ENCODE data around the gene STXBP1.

STXBP1 gene

DNA sequence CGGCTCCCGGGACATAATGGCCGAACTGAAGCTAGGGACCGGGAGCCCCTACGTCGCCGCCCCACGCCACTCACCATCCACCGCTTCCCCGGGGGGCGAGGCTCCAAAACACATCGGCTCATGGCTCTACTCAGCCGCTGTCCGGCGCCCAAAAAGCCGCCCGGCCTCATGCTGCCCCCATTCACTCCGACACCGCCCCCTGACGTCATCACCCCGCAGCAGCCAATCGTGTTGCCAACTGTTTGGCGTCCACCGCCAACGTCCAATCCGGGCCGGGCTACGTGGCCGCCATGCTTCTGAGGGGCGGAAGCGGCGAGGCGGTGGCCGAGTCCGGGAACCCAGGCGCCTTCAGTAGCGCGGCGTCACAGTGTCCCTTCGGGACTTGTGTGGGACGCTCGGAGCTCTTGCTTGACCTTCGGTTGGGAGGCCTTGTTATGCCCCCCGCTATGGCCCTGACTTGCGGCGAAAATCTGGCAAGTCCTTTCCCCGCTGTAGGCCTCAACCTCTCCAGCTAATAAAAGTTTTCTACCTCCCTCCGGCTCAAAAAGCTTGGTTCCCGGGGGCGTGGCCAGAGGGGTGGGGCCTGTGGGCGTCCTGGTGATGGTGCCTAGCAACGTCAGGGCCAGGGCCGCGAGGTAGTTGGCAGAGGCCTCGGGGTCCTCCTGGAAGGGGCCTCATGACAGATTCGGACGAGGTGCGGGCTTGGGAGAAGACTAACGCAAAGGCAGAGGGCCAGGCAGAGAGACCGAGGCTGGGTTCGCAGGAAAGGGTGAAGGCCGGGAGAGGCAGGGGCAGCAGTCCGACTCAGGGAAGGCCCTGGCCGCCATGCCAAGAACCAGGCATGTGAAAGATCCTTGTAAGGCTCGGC is 103.6 kb downstream of the STXBP1 start, which contains the start of the genes PTRH1 and TTC16:
PTRH1 (minus strand) TSS at position 194 of the 868 bp plus-strand sequence; CDS start at position 170, 24 bp downstream.
TTC16 (plus strand) TSS at position 610 of the 868 bp plus-strand sequence; CDS start at position 677, 67 bp downstream.
- peak; percentile 62 to 98 (median 94) for DNase-seq

DNA sequence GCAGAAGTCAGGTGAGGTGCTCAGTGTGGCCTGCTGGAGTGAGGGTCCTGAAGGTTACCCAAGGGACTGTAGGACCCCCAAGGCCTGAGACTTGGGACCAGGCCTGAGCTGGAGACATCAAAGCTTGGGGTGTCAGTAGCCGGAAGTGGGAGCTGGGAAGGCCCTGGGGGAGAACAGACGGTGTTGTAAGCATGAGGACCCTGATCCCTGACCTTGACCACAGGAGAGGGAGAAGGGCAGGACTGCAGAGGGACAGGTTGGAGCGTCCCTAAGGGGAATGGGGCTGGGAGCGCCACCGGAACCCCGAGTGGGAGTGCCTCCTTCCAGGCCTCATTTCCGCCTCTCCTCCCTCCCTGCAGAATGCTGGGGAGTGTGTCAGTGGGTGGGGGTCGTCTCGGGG is 104.3 kb downstream of the STXBP1 start:
- DNase-seq, result no peak

DNA sequence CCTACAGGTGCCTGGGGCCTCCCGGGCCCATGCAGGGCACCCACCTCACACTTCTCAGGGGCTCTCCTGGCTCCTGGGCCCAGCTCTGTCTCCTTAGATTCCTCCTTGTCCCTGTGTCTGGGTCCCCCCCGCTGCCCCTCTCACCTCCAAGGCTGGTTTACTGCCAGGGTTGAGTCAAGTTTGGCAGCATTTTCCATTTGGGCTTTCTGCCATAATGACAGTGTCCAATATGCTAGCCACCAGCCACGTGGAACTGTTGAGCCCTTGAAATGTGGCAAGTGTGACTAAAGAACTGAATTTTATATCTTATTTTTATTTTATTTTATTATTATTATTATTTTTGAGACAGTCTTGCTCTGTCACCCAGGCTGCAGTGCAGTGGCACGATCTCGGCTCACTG is 105.7 kb downstream of the STXBP1 start:
- peak in 8 of 14 donors; percentile 1 to 40 (median 20) for DNase-seq

DNA sequence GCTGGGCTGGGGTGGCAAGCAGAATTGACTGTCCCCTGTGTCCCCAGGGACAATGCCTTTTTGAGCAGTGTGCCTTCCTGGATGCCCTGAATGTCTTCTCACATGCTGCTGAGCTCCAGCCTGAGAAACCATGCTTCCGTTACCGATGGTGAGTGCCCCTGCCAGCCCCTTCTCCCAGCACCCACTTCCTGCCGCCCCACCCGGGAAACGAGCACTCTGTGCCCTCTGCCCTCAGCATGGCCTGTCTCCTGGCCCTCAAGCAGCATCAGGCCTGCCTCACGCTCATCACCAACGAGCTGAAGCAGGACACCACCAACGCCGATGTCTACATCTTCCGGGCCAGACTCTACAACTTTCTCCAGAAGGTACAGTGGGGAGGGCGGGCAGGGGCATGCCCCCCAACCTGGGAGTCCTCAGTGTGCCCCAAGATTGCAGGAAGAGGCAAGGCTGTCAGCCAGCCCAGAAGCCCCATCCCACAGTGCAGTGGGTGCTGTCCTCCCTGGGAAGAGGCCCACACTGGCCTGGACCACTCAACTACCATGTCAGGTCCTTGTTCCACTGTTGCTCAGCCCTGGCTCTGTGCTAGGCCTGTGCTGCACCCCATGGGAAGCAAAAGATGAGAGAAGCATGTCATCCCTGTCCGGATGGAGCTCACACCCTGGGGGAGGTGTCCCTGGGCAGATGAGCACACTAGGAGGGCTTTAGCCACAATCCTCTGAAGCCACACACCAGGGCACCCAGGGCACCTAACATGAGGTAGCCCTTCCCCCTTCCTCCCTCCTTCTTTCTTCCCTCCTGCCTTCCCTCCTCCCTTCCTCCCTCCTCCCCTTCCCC is 108.2 kb downstream of the STXBP1 start:
- DNase-seq, result no peak

DNA sequence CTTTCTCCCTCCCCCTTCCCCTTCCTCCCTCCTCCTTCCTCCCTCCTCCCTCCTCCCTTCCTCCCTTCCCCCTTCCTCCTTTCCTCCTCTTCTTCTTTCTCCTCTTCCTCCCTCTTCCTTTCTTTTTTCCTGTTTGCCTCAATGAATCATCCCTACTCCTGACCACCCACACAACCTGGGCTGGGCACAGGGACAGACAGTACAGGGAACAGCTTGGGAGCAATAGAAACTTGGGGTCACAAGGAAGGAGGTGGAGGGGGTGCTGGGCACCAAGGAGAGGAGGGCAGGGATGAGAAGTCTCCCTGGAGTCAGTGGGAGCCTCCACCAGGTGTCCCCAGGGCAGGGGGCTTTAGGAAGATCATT is 108.8 kb downstream of the STXBP1 start:
- DNase-seq, result no peak

DNA sequence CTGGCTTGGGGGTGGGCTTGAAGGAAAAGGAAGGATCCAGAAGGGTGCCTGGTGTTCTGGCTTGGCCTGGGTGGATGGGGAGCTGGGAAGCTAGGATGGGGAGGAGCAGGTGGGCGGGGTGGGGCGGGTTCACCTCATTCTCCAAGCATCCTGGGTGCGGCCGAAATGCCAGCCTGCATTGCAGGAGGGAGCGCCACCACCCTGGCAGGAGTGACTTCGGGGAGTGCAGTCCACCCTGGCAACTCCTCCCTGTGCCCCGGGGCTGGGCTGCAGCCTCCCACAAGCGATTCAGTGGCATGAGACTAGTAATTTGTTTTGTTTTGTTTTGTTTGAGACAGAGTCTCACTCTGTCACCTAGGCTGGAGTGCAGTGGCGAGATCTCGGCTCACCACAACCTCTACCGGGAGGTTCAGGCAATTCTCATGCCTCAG is 109.3 kb downstream of the STXBP1 start:
- DNase-seq, result no peak

DNA sequence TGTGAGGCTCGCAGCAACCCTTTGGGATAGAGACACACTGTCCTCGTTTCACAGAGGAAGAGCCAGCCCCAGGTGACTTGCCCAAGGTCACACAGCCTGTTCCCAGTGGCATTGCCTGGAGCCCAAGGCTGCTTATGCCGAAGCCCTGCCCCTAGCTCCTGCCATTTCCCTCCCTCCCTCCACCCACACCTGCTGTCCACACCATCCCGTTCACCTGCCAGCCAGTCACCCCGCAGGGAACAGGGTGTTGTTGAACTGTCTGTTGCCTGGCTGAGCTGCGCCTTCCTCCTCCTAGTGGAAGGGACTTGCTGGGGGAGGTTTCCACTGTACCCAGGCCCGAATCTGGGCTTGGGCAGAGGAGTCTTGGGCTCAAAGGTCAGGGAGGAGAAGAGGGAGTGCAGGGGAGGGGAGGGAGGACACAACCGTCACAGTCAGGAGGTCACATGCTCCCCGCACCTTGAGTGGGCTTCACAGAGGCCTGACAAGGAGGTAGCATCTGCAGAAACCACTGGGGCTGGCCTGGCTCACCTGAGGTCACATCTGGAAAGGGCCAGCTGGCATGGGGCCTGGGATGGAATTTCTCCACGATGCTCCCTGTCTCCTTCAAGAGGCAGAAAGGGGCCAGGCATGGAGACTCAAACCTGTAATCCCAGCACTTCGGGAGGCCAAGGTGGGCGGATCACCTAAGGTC is 110.1 kb downstream of the STXBP1 start:
- DNase-seq, result no peak

DNA sequence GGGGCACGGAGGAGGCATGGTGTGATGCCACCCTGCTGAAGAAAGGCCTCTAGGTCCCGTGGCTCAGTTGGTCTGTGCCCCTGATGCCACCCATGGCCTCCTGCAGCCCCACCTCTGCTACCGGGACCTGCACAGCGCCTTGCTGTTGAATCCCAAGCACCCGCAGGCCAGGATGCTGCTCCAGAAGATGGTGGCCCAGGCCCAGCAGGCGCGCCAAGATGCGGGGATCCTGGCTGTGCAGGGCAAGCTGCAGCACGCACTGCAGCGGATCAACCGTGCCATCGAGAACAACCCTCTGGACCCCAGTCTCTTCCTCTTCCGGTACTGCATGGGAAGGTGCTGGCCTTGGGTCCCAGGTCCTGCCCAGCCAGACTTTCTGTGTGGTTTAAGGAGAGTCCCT is 110.9 kb downstream of the STXBP1 start:
- DNase-seq, result no peak

DNA sequence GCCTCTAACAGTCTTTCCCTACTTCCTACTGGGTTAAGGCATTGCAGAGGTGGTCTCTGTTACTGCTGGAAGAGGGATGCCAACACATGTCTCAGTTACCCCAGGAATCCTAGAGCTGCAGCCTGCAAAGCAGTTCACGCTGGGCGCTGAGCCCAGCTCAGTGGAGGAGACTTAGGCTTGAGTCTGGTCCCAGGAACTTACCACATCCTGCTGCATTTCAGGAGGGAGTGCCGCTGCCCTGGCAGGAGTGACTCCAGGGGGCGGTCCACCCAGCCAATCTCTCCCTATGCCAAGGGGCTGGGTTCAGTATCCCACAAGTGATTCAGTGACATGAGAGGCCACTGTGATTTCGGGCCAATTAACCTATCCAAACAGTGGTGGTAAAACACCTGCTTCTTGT is 111.4 kb downstream of the STXBP1 start:
- DNase-seq, result peak in 3 of 14 donors; percentile 4 to 32 (median 24)

DNA sequence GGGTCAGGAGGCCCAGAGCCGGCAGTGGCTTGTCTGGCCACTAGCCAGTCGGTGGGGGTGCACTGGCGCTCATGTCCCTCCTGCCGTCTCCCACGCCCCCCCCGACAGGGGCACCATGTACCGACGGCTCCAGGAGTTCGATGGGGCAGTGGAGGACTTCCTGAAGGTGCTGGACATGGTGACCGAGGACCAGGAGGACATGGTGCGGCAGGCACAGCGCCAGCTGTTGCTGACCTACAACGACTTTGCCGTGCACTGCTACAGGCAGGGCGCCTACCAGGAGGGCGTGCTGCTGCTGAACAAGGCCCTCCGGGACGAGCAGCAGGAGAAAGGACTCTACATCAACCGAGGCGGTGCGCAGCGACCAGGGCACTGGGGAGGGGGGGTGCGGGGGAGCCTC is 111.9 kb downstream of the STXBP1 start:
- no peak for DNase-seq

DNA sequence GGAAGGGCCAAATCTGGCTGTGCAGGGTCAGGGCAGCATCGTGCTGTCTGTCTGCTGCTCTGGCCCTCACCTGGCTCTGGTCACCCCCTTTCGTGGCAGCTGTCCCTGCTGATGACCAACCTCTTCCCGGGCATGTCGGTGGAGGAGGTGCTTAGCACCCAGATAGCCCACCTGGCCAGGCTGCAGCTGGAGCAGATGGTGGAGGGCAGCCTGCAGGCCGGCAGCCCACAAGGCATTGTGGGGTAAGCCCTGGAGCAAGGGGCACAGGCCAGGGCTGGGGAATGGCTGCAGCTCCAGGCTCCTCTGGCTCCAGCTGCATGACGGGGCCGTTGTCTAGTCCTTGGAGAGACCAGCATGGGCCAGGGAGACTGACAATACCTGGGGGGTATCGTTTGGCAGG is 114.8 kb downstream of the STXBP1 start:
- no peak for DNase-seq

DNA sequence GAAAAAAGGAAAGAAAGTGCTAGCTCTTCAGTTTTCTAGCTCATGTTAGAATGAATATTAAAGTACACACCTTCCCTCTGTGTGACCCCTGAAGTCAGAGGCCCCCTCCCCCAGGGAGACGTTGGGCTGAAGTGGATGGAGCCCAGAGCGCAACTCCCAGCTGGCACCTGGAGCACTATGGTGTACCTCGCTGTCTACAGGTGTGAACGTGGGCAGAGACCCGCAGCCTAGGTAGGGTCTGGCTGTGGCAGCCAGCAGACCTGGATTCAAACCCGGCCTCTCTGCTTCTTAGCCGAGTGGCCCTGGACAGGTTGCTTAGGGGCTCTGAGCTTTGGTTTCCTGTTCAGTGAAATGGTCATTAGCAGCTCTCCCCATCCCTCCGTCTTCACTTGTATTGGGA is 116.7 kb downstream of the STXBP1 start:
- DNase-seq, result no peak

DNA sequence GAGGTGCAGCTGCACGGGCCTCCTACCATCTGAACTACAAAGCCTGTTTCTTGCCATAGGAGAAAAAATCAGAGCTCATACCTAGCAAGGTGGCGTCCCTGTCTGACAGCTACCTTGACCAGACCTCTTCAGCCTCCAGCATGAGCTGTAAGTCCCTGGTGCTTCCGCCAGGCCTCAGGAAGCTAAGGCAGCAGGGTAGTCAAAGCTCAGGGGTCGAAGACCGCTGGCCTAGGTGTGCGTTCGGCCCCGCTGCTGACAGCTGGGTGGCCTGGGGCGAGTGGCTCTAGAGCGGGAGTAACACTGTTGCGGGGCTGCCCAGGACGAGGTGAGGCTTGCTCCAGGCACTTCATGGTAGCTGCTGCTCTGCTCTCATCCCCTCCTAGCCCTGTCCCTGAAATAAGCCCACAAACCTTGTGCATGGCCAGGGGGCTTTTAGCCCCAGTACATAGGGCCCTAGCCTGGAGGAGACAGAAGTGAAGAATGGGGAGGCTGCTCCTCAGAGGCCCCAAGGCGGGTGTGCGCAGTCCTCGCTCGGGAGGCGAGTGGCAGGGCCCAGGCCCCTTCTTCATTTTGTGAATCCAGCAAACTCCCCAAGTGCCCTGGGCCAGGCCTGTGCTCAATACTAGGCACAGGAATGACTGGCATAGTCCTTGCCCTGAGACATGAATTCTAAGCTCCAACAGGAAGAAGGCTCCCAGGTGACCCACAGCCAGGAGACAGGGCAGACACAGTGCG is 117.6 kb downstream of the STXBP1 start:
- DNase-seq, result no peak

DNA sequence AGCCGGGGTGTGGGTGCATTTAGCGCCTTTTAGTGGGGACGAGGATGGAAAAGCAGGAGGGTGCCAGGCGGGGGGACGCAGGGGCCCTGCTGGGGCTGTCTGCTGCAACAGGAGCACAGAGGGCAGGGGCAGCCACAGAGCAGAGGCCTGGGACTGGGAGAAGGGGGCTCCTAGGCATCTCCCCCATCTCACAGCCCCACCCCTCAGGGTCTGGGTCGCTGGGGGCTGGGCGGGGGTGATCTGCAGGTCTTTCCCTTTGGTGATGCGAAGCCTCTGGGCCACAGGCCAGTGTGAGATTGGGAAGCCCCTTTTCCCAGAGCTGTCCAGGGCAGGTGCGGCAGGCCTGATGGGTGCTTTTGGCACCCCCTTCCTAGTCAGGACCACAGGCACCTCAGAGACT is 118.2 kb downstream of the STXBP1 start:
- DNase-seq, result no peak

DNA sequence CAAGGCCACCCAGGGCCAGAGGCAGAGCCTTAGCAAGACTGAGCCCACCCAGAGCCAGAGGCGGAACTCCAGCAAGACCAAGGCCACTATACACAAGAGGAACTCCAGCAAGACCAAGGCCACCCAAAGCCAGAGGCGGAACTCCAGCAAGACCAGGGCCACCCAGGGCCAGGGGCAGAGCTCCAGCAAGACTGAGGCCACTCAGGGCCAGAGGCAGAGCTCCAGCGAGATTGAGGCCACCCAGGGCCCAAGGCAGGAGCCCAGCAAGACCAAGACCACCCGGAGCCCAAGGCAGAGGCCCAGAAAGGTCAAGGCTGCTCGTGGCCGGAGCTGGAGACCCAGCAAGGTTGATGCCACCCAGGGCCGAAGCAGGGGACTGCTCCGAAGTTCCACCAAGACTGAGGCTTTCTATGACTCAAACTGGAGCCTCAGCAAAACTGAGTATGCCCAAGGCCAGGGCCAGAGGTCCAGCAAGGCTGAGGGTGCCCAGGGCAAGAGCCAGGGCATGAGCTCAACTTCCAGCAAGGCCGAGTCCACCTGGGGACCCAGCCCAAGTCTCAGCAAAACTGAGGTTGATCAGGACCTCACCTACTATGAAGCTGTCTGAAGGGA is 118.8 kb downstream of the STXBP1 start:
- no peak for DNase-seq

DNA sequence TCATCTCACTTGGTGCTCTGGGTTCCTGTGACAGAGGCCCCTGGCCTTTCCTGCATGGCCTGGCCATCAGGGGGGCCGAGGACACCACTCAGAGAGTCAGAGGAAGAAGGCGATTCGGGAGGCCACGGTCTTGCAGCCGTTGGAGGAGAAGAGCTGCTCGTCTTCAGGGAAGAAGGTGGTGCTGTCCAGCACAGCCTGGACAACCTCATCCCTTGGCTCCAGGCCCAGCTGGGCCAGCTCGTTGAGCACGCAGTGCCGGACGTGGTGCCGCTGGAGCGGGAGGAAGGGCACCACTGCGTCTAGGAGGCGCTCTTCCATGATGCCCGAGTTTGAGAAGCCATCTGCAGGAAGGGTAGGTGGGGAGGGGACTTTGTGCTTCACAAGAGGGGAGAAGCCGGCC is 119.9 kb downstream of the STXBP1 start:
- no peak for DNase-seq

DNA sequence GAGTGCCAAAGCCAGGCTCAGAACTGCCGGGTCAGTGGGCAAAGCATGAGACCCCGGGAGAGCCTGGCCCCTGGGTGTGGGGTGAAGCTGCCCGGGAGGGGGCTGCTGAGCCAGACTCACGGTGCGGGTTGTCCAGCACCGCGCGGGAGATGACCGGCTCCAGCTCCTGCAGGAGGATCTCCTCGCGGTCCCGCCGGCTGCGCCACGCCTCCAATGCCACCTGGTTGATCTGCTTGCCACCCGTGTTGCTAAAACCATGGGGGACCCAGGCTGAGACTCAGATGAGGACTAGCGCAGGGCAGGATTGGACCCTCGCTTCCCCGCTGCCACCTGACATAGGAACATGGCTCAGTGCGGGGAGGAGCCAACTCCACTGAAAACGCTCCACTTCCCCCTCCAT is 120.4 kb downstream of the STXBP1 start:
- DNase-seq, result no peak

DNA sequence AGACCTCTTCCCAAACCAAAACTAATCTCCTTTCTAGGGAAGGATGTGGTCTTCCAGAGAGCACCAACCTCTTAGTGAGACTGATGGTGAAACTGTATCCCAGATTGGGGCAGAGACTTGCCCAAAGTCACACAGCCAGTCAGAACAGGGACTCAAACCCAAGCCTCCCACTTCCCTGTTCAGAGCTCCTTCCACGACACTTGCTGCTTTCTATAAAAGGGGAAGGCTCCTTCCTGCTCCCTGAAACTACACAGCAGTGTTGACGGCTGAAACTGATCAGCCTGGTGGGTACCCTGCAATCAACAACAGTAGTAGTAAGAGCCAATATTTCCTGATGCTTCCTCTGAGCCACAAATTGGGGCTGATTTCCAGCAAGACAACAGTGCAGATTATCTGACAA is 121.5 kb downstream of the STXBP1 start:
- no peak for DNase-seq

DNA sequence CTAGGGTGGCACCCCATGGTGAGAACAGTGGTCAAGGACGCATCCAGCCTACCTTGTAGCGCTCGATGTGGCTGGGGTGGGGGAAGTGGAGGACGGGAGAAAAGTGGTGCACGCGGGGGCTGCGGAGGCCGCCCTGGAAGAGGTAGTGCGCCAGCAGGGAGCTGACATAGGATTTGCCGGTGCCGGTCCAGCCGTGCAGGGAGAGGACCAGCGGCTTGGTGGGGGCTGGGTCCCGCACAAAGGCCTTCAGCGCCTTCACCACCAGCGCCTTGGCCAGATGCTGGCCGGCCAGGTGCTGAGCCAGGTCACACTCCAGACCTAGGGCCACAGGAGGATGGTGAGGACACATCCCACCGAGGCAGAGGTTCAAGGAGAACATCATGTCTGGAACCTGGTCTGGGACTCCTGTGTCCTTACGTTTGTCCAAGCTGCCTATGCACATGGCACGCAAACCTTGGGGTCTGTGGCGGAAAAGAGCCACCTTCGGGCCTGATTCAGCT is 122.2 kb downstream of the STXBP1 start:
- no peak for DNase-seq

DNA sequence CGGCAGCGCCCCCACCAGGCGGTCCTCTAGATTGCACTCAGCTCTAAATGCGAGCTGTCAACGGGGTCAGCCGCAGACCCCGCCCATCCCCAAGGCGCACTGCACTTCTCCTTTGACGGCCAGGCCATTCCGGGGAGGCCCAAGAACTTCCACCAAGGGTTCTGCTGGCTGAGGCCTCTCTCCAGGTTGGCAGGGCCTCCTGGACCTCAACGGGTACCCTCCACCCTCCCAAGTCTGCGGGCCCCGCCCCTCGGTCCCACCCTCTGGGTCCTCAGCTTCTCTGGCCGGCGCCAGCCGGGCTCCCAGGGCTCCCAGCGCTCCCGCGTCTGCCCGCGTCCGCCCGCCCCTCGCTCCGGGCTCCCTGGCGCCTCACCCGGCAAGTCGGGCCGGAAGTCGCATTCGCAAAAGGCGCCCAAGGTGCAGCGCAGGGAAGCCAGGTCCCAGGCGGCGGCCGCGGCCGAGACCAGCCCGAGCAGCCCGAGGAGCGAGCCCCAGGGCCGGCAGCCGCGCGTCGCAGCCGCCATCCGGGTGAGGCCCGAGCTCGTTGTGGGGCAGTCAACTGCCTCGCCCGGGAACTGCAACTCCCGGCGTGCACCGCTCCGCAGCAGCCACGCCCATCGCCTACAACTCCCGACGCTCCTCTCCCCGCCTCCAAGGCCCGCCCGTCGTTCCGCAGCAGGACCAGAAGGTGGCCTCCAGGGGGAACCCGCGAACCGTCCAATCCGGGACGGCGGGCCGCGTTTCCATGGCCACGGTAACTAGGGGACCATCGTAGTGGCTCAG is 122.9 kb downstream of the STXBP1 start, which contains the start of gene TOR2A:
TOR2A (minus strand) TSS at position 548 of the 783 bp plus-strand sequence; CDS start at position 524, 24 bp downstream.
- DNase-seq, result peak; percentile 77 to 97 (median 93)
